ENCODE data around the gene DNM1.
"Not testable (repeated sequence)": the region's sequence is repeated elsewhere in the genome, so short reads cannot be mapped to it uniquely, and the experiment has no call there.

DNM1 gene

GRCh38 chr9:128180001-128180400 is 23.2 kb upstream of the DNM1 start:
- Histone ChIP-seq H3K27ac (ENCODE audit: low read length) (no peak overlapping the region), H3K4me1 (ENCODE audit: insufficient read depth, low read length) (no peaks in the 10 kb centered on the region), H3K27me3 (ENCODE audit: insufficient read depth, low read length) (no peaks in the 10 kb centered on the region), H3K9ac (ENCODE audit: low read depth, low read length) (no peak overlapping the region), H3K4me3 (ENCODE audit: low read length) (no peak overlapping the region), H3K9me3 (ENCODE audit: insufficient read depth, low read depth, low read length) (no peaks in the 10 kb centered on the region), H3K36me3 (ENCODE audit: insufficient read depth, low read depth, low read length) (peaks cover 64% of the 10 kb centered on the region)

DNA sequence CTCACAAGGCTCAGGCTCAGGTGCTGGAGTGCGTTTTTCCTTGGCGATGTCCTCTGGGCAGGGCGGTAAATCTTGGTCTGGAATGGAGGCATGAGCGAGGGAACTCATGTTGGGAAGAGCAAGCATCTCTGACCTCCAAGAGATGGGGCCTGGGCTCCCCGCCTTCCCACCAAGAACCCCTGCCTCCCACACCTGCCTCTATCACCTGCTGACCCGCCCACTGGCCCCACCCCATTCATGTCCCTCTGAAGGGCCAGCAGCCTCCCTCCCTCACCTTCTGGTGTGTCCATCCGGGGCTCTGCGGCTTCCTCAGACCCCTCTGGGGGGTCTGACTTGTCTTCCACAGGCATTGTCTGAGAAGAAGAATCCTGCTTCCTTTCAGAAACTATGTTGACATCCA is 22.7 kb upstream of the DNM1 start:
- no peaks in the 10 kb centered on the region for H3K4me1 ChIP-seq (ENCODE audit: insufficient read depth, low read length)
- no peaks in the 10 kb centered on the region for H3K27me3 ChIP-seq (ENCODE audit: insufficient read depth, low read length)
- H3K9ac ChIP-seq (ENCODE audit: low read depth, low read length): no peak overlapping the region
- no peak overlapping the region for H3K4me3 ChIP-seq (ENCODE audit: low read length)
- H3K36me3 ChIP-seq (ENCODE audit: insufficient read depth, low read depth, low read length): peaks cover 59% of the 10 kb centered on the region
- H3K9me3 ChIP-seq (ENCODE audit: insufficient read depth, low read depth, low read length): no peaks in the 10 kb centered on the region
- H3K27ac ChIP-seq (ENCODE audit: low read length): no peak overlapping the region

GRCh38 chr9:128181480-128181879 is 21.7 kb upstream of the DNM1 start:
- not testable (repeated sequence) for H3K9me3 ChIP-seq (ENCODE audit: insufficient read depth, low read depth, low read length)

GRCh38 chr9:128182893-128183588 is 20.1 kb upstream of the DNM1 start:
- no peaks in the 10 kb centered on the region for H3K27me3 ChIP-seq (ENCODE audit: insufficient read depth, low read length)
- H3K9ac ChIP-seq (ENCODE audit: low read depth, low read length): no peak overlapping the region
- H3K4me1 ChIP-seq (ENCODE audit: insufficient read depth, low read length): no peaks in the 10 kb centered on the region
- no peak overlapping the region for H3K27ac ChIP-seq (ENCODE audit: low read length)
- no peaks in the 10 kb centered on the region for H3K9me3 ChIP-seq (ENCODE audit: insufficient read depth, low read depth, low read length)
- no peak overlapping the region for H3K4me3 ChIP-seq (ENCODE audit: low read length)
- peaks cover 42% of the 10 kb centered on the region for H3K36me3 ChIP-seq (ENCODE audit: insufficient read depth, low read depth, low read length)

More at GRCh38 chr9:128181480-128181879, 21.7 kb upstream of the DNM1 start:
- H3K27me3 ChIP-seq (ENCODE audit: insufficient read depth, low read length); H3K4me1 ChIP-seq (ENCODE audit: insufficient read depth, low read length); H3K4me3 ChIP-seq (ENCODE audit: low read length); H3K9ac ChIP-seq (ENCODE audit: low read depth, low read length); H3K27ac ChIP-seq (ENCODE audit: low read length): not testable (repeated sequence)
- peaks cover 49% of the 10 kb centered on the region for H3K36me3 ChIP-seq (ENCODE audit: insufficient read depth, low read depth, low read length)

DNA sequence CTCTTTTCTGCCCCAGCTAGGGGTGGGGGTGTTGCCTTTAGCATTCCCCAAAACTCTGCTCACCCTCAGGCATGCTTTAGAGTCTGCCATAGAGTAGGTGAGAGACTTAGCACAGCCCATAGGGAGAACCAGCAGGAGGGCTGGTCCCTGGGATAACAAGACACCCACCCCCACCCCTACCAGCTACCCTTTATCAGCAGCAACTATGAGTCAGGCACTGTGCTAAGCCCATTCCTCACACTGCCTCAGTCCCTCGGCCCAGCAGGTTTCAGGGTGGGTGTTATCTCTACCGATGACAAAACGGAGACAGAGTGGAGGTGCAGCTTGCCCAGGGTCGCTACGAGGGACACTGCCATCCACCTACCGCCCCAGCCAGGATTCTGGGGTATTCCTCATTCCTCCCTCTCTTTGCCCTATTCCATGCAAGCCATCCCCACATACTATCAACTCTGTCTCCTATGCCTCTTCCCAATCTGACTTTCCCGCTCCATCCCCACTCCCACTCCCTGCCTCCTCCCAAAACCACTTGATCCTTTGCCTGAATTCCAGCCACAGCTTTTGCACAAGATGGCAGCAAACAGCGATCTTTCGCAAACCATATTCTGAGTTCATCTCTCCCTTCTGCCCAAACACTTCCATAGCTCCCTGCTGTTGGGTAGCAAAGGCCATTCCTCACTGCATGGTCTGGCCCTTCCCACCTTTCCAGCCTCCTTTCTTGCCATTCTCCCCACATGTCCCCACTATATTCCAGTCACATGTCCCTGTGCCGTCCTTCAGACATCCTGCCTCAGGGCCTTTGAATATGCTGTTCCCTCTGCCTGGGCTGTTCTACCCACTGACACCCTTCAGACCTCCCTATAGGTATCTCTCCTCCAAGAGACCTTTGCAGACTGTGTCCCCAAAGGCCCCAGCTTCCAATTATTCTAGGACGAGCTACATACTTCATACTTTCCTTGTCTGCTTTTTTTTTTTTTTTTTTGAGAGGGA is 16.9 kb upstream of the DNM1 start:
- H3K36me3 ChIP-seq (ENCODE audit: insufficient read depth, low read depth, low read length): peaks cover 34% of the 10 kb centered on the region; the same call in 1 of the 2 replicates
- H3K4me3 ChIP-seq (ENCODE audit: low read length): no peak overlapping the region
- H3K4me1 ChIP-seq (ENCODE audit: insufficient read depth, low read length): no peaks in the 10 kb centered on the region
- H3K9ac ChIP-seq (ENCODE audit: low read depth, low read length): no peak overlapping the region
- no peaks in the 10 kb centered on the region for H3K27me3 ChIP-seq (ENCODE audit: insufficient read depth, low read length)
- no peaks in the 10 kb centered on the region for H3K9me3 ChIP-seq (ENCODE audit: insufficient read depth, low read depth, low read length)
- no peak overlapping the region for H3K27ac ChIP-seq (ENCODE audit: low read length)

GRCh38 chr9:128187361-128187760 is 15.8 kb upstream of the DNM1 start:
- H3K9ac ChIP-seq (ENCODE audit: low read depth, low read length): no peak overlapping the region
- peaks cover 34% of the 10 kb centered on the region; the same call in 1 of the 2 replicates for H3K36me3 ChIP-seq (ENCODE audit: insufficient read depth, low read depth, low read length)
- no peak overlapping the region for H3K27ac ChIP-seq (ENCODE audit: low read length)
- H3K9me3 ChIP-seq (ENCODE audit: insufficient read depth, low read depth, low read length): no peaks in the 10 kb centered on the region
- no peak overlapping the region for H3K4me3 ChIP-seq (ENCODE audit: low read length)
- H3K4me1 ChIP-seq (ENCODE audit: insufficient read depth, low read length): no peaks in the 10 kb centered on the region
- H3K27me3 ChIP-seq (ENCODE audit: insufficient read depth, low read length): no peaks in the 10 kb centered on the region

- Histone ChIP-seq H3K9me3 (ENCODE audit: insufficient read depth, low read depth, low read length) (no peaks in the 10 kb centered on the region), H3K9ac (ENCODE audit: low read depth, low read length) (no peak overlapping the region), H3K4me1 (ENCODE audit: insufficient read depth, low read length) (no peaks in the 10 kb centered on the region; the same call in 1 of the 2 replicates), H3K27me3 (ENCODE audit: insufficient read depth, low read length) (no peaks in the 10 kb centered on the region), H3K36me3 (ENCODE audit: insufficient read depth, low read depth, low read length) (peaks cover 32% of the 10 kb centered on the region; the same call in 1 of the 2 replicates), H3K27ac (ENCODE audit: low read length) (no peak overlapping the region), H3K4me3 (ENCODE audit: low read length) (no peak overlapping the region)
Observed at GRCh38 chr9:128188209-128188608, 15.0 kb upstream of the DNM1 start.

- no peak overlapping the region for H3K9ac ChIP-seq (ENCODE audit: low read depth, low read length)
- H3K9me3 ChIP-seq (ENCODE audit: insufficient read depth, low read depth, low read length): no peaks in the 10 kb centered on the region
- H3K4me1 ChIP-seq (ENCODE audit: insufficient read depth, low read length): no peaks in the 10 kb centered on the region; the same call in 1 of the 2 replicates
- peaks cover 21% of the 10 kb centered on the region; the same call in 1 of the 2 replicates for H3K36me3 ChIP-seq (ENCODE audit: insufficient read depth, low read depth, low read length)
- H3K27ac ChIP-seq (ENCODE audit: low read length): no peak overlapping the region
- H3K27me3 ChIP-seq (ENCODE audit: insufficient read depth, low read length): peaks cover 5% of the 10 kb centered on the region; the same call in 1 of the 2 replicates
- no peak overlapping the region for H3K4me3 ChIP-seq (ENCODE audit: low read length)
Observed at GRCh38 chr9:128190013-128190412, 13.2 kb upstream of the DNM1 start.

- Histone ChIP-seq H3K4me3 (ENCODE audit: low read length) (peak overlapping the region; percentile 88), H3K9me3 (ENCODE audit: insufficient read depth, low read depth, low read length) (no peaks in the 10 kb centered on the region), H3K36me3 (ENCODE audit: insufficient read depth, low read depth, low read length) (peaks cover 21% of the 10 kb centered on the region; the same call in 1 of the 2 replicates), H3K27me3 (ENCODE audit: insufficient read depth, low read length) (peaks cover 5% of the 10 kb centered on the region; the same call in 1 of the 2 replicates), H3K27ac (ENCODE audit: low read length) (no peak overlapping the region), H3K9ac (ENCODE audit: low read depth, low read length) (peak overlapping the region; percentile 83; the same call in 1 of the 2 replicates), H3K4me1 (ENCODE audit: insufficient read depth, low read length) (no peaks in the 10 kb centered on the region; the same call in 1 of the 2 replicates)
Observed at GRCh38 chr9:128190516-128191405, 12.4 kb upstream of the DNM1 start.

- Histone ChIP-seq H3K4me1 (ENCODE audit: insufficient read depth, low read length) (no peaks in the 10 kb centered on the region; the same call in 1 of the 2 replicates), H3K9me3 (ENCODE audit: insufficient read depth, low read depth, low read length) (no peaks in the 10 kb centered on the region), H3K9ac (ENCODE audit: low read depth, low read length) (peak within 1 kb of the TSS; percentile 83; the same call in 1 of the 2 replicates), H3K36me3 (ENCODE audit: insufficient read depth, low read depth, low read length) (peaks cover 21% of the 10 kb centered on the region; the same call in 1 of the 2 replicates), H3K27me3 (ENCODE audit: insufficient read depth, low read length) (peaks cover 5% of the 10 kb centered on the region; the same call in 1 of the 2 replicates), H3K4me3 (ENCODE audit: low read length) (peak within 1 kb of the TSS; percentile 88), H3K27ac (ENCODE audit: low read length) (no peak within 1 kb of the TSS)
Observed at GRCh38 chr9:128191406-128192046, 11.7 kb upstream of the DNM1 start, which contains the start of gene CIZ1. TSS of gene CIZ1 (minus strand) at chr9:128191572. CDS start at chr9:128190857, 715 bp downstream.
